Measurements from ENCODE around the gene TAF12. TPM values are rescaled to one million over a fixed set of nuclear protein-coding genes. Genes with fewer than 3 reads are reported as not detected.
"Not testable (repeated sequence)": the region's sequence is repeated elsewhere in the genome, so short reads cannot be mapped to it uniquely, and the experiment has no call there.

TAF12 gene
- total RNA-seq, 1 donor from 2014 or later = 14.2 TPM

DNA sequence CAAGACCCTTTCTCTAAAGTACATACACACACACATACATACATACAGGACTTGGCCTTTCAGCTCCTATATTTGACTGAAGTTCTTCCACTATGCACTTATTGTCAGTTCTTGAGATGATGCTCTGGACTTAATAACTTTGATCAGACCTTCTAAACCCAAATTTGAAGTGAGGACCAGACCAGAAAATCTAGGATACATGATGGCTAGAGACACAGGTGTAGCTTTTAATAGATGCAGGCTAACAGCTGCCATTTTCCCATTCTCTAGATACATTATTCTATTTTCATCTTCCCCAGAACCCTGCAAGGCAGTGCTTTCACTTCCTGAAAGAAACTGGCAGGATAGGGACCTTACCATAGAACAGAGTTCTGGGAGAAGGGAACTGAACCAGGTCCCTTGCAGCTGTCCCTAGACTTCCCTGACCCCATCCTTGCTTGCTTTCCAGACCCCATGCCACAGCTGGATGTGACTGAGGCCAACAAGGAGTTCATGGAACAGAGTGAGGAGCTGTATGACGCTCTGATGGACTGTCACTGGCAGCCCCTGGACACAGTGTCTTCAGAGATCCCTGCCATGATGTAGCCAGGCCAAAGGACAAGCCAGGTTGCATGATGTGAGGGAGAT lies 65.7 kb downstream of the TAF12 start:
- Histone ChIP-seq H3K9me3 (no peaks in the 10 kb centered on the region), H3K4me3 (no peak overlapping the region), H3K4me1 (peaks cover 27% of the 10 kb centered on the region), H3K36me3 (peaks cover 0 to 47% of the 10 kb centered on the region in 2 donors), H3K27ac (no peak overlapping the region), H3K27me3 (no peaks in the 10 kb centered on the region)
- intact Hi-C loops (cut with DNase I) = no loop called here
- TF ChIP-seq POLR2AphosphoS5 (IDR thresholded peaks at IDR 0.05; ENCODE audit: insufficient read depth in 1 of 2, low read depth in 1 of 2) (no peak), POLR2A (IDR thresholded peaks at IDR 0.05) (no peak)
- TF ChIP-seq, protein P1, sequence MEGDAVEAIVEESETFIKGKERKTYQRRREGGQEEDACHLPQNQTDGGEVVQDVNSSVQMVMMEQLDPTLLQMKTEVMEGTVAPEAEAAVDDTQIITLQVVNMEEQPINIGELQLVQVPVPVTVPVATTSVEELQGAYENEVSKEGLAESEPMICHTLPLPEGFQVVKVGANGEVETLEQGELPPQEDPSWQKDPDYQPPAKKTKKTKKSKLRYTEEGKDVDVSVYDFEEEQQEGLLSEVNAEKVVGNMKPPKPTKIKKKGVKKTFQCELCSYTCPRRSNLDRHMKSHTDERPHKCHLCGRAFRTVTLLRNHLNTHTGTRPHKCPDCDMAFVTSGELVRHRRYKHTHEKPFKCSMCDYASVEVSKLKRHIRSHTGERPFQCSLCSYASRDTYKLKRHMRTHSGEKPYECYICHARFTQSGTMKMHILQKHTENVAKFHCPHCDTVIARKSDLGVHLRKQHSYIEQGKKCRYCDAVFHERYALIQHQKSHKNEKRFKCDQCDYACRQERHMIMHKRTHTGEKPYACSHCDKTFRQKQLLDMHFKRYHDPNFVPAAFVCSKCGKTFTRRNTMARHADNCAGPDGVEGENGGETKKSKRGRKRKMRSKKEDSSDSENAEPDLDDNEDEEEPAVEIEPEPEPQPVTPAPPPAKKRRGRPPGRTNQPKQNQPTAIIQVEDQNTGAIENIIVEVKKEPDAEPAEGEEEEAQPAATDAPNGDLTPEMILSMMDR (IDR thresholded peaks at IDR 0.05) = no peak
- DNase-seq (ENCODE audit: extremely low spot score in 2 of 2) = no peak

DNA sequence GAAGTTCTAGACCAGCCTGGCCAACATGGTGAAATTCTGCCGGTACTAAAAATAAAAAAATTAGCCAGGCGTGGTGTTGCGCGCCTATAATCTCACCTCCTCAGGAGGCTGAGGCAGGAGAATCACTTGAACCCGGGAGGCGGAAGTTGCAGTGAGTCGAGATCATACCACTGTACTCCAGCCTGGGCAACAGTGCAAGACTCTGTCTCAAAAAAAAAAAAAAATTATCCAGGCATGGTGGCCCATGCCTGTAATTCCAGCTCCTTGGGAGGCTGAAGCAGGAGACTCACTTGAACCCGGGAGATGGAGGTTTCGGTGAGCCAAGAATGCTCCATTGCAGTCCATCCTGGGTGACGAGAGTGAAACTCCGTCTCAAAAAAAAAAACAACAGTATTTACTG lies 69.3 kb downstream of the TAF12 start:
- Histone ChIP-seq H3K4me1 (peaks cover 2% of the 10 kb centered on the region), H3K9me3 (no peaks in the 10 kb centered on the region), H3K27ac (no peak overlapping the region), H3K36me3 (peaks cover 0 to 48% of the 10 kb centered on the region in 2 donors), H3K27me3 (no peaks in the 10 kb centered on the region), H3K4me3 (no peak overlapping the region)
- TF ChIP-seq, protein P1 (IDR thresholded peaks at IDR 0.05) = no peak
- intact Hi-C loops (cut with DNase I) = no loop called here
- DNase-seq (ENCODE audit: extremely low spot score in 2 of 2) = no peak

DNA sequence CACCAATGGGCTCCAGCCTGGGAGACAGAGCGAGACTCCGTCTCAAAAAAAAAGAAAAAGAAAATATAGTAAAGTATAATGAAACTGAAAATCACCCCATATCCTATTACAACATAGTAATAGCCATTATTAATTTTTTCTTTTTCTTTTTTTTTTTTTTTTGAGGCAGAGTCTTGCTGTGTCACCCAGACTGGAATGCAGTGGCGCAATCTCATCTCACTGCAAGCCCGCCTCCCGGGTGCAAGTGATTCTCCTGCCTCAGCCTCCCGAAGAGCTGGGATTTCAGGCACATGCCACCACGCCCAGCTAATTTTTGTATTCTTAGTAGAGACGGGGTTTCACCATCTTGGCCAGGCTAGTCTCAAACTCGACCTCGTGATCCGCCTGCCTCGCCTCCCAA lies 70.0 kb downstream of the TAF12 start:
- DNase-seq (ENCODE audit: extremely low spot score in 2 of 2); H3K27me3 ChIP-seq; intact Hi-C loops (cut with DNase I); H3K27ac ChIP-seq; H3K4me1 ChIP-seq; H3K9me3 ChIP-seq; H3K4me3 ChIP-seq: not testable (repeated sequence)
- peaks cover 0 to 48% of the 10 kb centered on the region in 2 donors for H3K36me3 ChIP-seq

DNA sequence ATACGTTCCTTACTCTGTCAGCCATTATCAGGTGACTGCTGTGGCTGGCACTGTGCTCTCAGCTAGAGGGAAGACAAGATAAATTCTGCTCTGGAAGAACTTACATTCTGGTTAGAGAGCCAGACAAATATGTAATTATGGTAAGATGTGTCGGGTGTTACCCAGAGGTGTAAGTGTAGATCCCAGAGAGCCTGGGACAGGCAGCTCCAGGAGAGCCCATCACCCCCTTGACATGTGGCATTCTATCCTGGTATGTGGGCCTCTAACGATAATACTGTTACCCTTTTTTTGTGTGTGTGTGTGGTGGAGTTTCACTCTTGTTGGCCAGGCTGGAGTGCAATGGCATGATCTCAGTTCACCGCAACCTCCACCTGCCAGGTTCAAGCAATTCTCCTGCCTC lies 71.0 kb downstream of the TAF12 start:
- H3K36me3 ChIP-seq = peaks cover 0 to 48% of the 10 kb centered on the region in 2 donors

DNA sequence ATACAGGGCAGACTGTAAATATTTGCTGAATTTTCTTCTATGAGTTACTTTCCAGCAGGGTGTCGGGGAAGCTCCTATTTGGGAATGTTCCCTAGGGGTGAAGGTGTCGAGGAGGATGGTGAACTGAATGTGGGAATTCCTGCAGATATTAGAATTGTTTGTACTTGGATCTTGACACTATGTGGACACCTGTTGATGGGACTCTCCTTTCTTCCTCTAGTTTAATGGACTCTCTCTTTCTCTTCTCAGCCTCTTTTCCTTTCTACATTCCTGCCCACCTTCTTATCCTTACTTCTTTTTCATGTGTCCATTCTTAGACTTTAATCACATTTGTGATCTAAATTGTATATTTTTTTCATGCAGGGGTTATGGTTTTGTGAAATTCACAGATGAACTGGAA lies 75.9 kb downstream of the TAF12 start:
- DNase-seq (ENCODE audit: extremely low spot score in 2 of 2) = no peak
- intact Hi-C loops (cut with DNase I) = no loop called here
- no peak overlapping the region for H3K4me3 ChIP-seq
- H3K4me1 ChIP-seq = no peaks in the 10 kb centered on the region
- TF ChIP-seq, protein P1 (IDR thresholded peaks at IDR 0.05) = no peak
- TF ChIP-seq POLR2A (IDR thresholded peaks at IDR 0.05) = no peak
- no peak for TF ChIP-seq POLR2AphosphoS5 (IDR thresholded peaks at IDR 0.05; ENCODE audit: insufficient read depth in 1 of 2, low read depth in 1 of 2)
- H3K27me3 ChIP-seq = no peaks in the 10 kb centered on the region
- H3K36me3 ChIP-seq = peaks cover 0 to 80% of the 10 kb centered on the region in 2 donors
- no peak overlapping the region for H3K27ac ChIP-seq
- H3K9me3 ChIP-seq = no peaks in the 10 kb centered on the region

More for the DNA sequence above, 71.0 kb downstream of the TAF12 start:
- Histone ChIP-seq H3K4me1 (no peaks in the 10 kb centered on the region), H3K27me3 (no peaks in the 10 kb centered on the region), H3K9me3 (no peaks in the 10 kb centered on the region), H3K27ac (no peak overlapping the region), H3K4me3 (no peak overlapping the region)
- intact Hi-C loops (cut with DNase I) = no loop called here
- TF ChIP-seq, protein P1 (IDR thresholded peaks at IDR 0.05) = no peak
- no peak for DNase-seq (ENCODE audit: extremely low spot score in 2 of 2)
